ENCODE data around the gene DCN.

The DCN gene

DNA sequence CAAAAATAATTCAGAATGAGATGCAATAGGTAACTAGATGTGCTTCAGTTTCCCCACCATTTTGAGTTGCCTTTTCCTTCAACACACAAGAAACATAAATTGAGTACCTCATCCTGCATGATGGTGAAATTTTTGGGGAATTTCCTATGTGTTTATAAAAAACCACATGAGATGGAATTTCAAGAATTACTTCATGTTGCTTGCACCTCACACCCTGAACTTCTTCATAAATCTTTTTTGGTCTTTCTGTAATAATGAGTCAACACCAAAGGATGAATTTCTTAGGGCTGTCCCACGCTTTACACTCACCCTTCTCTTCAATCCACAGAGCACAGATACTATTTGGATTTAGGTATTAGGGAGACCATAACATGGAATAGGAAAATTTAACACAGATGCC lies 48.7 kb downstream of the DCN start:
- no peak for DNase-seq (ENCODE audit: low spot score)

DNA sequence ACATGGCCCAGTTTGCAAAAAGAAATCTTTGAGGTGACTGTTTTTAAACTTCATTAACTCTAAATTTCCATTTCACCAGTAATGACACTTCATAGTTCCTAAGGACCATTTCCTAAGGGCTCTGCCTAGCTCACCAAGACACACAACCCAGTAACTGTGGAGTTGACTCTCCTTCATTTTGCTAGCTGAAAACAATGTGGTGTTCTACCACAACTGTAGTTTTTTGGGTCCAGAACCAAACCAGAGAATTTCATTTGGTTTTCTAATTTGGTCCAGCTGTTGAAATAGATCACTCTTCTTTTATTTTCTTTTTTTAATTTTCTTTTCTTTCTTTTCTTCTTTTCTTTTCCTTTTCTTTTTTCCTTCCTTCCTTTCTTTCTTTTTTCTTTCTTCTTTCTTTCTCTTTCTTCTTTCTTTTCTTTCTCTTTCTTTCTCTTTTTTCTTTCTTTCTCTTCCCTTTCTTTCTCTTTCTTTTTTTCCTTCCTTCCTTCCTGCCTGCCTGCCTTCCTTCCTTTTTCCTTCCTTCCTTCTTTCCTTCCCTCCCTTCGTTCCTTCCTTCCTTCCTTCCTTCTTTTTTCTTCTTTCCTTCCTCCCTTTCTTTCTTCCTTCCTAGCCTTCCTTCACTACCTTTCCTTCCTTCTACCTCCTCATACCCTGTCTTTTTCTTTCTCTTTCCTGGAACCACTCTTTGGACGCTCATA lies 52.8 kb downstream of the DCN start:
- no peak for DNase-seq (ENCODE audit: low spot score)

DNA sequence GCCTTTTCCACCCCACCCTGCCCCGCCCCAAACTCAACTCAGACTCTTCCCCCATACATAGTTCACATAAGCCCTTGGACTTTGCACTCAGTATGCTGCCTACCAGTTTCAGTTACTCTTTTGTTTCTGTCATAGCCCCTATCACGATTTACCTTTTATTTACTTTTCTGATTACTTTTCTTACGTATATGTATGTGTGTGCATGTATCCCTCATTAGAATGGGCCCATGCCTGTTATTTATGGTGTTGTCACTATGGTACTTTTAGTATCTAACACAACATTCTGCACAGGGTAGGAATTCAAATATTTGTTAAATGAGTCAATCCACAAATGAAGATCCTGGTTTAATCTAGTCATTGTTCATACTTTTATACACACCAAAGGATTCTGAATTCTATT lies 54.9 kb downstream of the DCN start:
- DNase-seq (ENCODE audit: low spot score): no peak

DNA sequence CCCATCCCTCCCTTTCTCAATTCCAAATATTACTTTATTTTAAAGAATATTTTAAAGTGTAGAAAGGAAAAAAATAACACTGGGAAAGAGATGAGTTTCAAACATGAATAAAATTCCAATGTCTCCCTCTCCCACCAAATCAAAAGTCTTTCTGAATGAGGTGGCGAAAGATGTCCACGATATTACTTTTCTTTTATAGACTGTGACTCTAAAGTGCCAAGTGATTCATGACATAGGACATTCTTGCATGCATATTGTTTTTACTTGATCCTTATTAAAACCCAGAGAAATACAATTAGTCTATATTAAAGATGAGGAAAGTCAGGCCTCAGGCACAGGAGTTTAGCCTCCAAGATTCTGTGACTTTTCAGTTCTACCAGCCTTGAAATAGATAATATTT lies 55.3 kb downstream of the DCN start:
- no peak for DNase-seq (ENCODE audit: low spot score)

- DNase-seq (ENCODE audit: low spot score): no peak
Measured at GRCh38 chr12:91126516-91126915, 56.1 kb downstream of the DCN start.

- DNase-seq (ENCODE audit: low spot score): no peak
Measured at GRCh38 chr12:91123236-91123916, 59.2 kb downstream of the DCN start.

DNA sequence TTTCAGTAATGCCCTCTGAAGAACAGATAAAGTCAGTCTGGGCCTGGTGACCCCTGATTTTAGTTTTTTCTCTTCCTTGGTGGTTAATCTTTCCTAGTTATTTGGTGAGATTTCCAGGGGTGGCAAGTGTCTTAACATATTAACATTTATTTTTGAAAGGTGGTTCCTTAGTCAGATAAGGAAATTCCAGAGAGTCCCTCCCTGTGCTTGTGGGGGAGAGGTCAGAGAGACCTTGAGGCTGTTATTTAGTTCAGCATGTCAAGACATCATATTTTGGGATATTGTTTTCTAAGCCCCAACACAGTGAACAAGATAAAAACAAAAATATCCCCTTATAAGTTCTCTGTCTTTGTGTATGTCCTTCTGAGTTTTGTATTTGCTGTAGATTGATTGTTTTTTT lies 61.8 kb downstream of the DCN start:
- no peak for DNase-seq (ENCODE audit: low spot score)

- DNase-seq (ENCODE audit: low spot score): no peak
Measured at GRCh38 chr12:91119089-91119488, 63.5 kb downstream of the DCN start.

- no peak for DNase-seq (ENCODE audit: low spot score)
Measured at GRCh38 chr12:91113621-91114020, 69.0 kb downstream of the DCN start.

- no peak for DNase-seq (ENCODE audit: low spot score)
Measured at GRCh38 chr12:91111366-91112325, 71.0 kb downstream of the DCN start, which contains the start of gene LUM. LUM (minus strand) TSS chr12:91111494; CDS start chr12:91108979, 2,515 bp downstream.

- DNase-seq (ENCODE audit: low spot score): no peak
Measured at GRCh38 chr12:91110311-91110924, 72.2 kb downstream of the DCN start.

DNA sequence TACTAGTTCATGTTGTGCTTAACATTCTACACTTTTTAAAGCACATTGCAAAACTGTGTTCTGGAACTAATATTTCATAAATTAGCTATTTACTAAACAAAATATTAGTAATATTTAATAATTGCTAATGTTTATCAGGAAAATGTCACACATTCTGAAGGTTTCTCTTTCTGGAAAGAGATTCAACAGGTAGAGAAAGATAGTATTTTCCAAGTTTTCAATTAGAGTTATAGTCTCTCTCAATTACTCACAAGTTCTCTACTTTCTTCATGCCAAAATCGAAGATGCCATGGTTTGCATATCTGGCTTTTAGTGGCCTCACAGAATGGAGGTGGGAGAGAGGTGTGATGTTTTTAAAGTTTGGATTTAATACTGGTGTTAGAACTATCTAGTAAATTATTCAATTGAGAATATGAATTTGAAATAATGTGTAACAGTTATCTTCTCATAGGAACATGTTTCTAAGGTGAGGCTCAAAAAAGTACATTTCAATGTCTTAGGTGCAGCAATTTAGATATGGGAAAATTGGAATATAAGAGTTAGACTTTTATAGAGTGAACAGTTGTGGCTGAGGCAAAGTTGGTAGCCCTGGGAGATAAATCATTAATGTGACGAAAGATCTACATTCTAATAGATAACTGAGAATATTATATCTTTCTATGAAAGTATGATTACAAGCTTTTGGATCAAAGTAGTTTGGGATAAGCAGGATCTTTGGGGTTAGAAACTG lies 72.9 kb downstream of the DCN start:
- DNase-seq (ENCODE audit: low spot score): no peak

DNA sequence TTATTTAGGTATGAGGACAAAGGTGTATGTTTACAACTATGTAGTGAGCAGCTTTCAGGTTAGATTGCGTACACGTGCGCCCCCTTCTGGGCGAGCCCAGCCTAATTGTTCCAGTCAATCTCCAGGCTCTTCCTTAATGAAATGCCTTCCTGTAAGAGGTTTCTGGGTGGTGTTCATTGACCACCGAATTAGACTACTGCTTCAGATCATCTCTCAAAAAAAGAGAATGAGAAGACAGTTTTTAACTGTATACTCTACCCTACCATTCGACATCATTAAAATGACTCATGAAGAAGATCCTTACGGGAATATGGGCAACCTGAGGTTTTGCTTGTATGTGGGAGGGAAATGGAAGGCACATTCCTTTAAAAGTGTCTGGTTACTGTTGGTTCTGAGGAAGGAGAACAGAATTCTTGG lies 73.5 kb downstream of the DCN start:
- no peak for DNase-seq (ENCODE audit: low spot score)

GRCh38 chr12:91108196-91108755 lies 74.3 kb downstream of the DCN start:
- DNase-seq (ENCODE audit: low spot score): no peak

GRCh38 chr12:91106283-91106682 lies 76.3 kb downstream of the DCN start:
- no peak for DNase-seq (ENCODE audit: low spot score)

GRCh38 chr12:91105807-91106206 lies 76.8 kb downstream of the DCN start:
- DNase-seq (ENCODE audit: low spot score): no peak

DNA sequence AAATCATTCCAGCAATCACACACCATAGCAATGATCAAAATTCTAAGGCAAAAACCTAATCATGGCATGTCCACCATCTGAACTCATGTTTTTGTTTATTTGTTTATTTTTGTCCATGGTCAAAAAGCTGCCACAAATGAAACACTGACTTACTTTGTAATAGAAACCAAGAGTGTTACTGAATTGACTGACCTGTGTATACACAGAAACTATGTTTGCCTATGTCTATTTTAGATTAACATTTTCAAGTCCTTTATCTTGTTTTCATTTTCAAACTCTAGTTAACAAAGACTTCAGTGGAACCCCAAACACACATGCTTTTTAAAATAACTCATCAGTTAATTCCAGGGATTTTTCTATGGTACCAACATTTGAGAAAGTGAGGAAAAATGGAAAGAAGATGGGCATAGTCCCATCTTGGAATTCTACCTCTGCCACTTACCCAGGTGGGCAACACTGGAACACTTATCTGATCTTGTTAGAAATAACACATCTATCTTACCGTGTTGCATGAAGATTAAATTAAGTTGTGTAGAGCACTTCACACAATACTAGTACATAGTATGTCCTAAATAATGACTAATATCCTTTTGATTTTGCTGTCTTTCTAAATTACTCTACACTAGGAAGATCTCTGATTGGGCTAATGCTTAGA lies 77.7 kb downstream of the DCN start:
- no peak for DNase-seq (ENCODE audit: low spot score)

DNA sequence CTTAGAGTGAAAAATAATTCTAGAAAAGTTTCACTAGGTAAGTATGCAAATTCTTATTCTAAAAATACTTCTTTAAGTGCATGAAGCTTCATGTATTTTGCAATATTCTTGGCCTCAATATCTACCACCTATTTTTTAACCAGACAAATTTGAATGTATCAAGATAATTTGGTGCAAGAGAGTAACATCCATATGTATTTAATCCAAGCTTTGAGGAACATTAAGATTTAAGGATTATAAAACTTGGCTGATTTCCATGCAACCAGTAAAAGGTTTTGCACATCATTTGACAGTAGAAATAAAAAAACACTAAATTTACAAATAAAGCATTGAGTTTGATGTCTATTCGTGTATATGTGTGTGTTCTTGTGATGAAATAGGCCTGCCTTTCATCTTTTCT lies 79.0 kb downstream of the DCN start:
- no peak for DNase-seq (ENCODE audit: low spot score)

GRCh38 chr12:91103101-91103500 lies 79.5 kb downstream of the DCN start:
- no peak for DNase-seq (ENCODE audit: low spot score)

- DNase-seq (ENCODE audit: low spot score): no peak
Measured at GRCh38 chr12:91100906-91101305, 81.7 kb downstream of the DCN start.

- DNase-seq (ENCODE audit: low spot score): no peak
Measured at GRCh38 chr12:91099836-91100235, 82.8 kb downstream of the DCN start.
